Measurements from ENCODE around the gene AURKAIP1. TPM values are rescaled to one million over a fixed set of nuclear protein-coding genes. Genes with fewer than 3 reads are reported as not detected.

AURKAIP1 gene
- total RNA-seq, 6 experiments from 2014 or later, result 178 to 206 (median 196) TPM

DNA sequence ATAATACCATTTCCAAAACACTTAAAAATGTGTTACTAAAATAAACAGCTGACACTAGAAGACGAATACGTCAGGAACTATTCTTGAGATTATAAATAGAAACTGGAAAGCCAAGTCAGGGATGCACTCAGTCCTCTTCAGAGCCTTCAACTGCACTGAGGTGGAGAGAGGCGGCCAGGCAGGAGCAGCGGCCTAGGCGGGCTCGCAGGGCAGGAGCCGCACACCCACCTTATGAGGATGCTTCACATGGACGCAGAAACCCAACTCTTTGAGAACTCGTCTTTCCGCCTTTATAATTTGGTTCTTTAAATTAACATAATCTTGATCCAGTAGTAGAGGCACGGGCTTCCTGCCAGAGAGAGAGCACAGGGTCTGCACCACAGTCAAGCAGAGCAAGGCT is 20.2 kb upstream of the AURKAIP1 start:
- no peaks in the 10 kb centered on the region for H3K9me3 Mint-ChIP-seq
- TF ChIP-seq, protein P1, sequence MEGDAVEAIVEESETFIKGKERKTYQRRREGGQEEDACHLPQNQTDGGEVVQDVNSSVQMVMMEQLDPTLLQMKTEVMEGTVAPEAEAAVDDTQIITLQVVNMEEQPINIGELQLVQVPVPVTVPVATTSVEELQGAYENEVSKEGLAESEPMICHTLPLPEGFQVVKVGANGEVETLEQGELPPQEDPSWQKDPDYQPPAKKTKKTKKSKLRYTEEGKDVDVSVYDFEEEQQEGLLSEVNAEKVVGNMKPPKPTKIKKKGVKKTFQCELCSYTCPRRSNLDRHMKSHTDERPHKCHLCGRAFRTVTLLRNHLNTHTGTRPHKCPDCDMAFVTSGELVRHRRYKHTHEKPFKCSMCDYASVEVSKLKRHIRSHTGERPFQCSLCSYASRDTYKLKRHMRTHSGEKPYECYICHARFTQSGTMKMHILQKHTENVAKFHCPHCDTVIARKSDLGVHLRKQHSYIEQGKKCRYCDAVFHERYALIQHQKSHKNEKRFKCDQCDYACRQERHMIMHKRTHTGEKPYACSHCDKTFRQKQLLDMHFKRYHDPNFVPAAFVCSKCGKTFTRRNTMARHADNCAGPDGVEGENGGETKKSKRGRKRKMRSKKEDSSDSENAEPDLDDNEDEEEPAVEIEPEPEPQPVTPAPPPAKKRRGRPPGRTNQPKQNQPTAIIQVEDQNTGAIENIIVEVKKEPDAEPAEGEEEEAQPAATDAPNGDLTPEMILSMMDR (IDR thresholded peaks at IDR 0.05), result no peak
- peaks cover 55% of the 10 kb centered on the region for H3K36me3 Mint-ChIP-seq (ENCODE audit: low read depth)
- H3K27ac Mint-ChIP-seq, result no peak overlapping the region; the same call in 1 of the 2 replicates
- H3K27me3 Mint-ChIP-seq (ENCODE audit: insufficient read depth), result peaks cover 5% of the 10 kb centered on the region; the same call in 1 of the 2 replicates
- DNase-seq, result no peak
- H3K4me1 Mint-ChIP-seq (ENCODE audit: low read depth), result peaks cover 12% of the 10 kb centered on the region
- H3K4me3 Mint-ChIP-seq, result no peak overlapping the region

DNA sequence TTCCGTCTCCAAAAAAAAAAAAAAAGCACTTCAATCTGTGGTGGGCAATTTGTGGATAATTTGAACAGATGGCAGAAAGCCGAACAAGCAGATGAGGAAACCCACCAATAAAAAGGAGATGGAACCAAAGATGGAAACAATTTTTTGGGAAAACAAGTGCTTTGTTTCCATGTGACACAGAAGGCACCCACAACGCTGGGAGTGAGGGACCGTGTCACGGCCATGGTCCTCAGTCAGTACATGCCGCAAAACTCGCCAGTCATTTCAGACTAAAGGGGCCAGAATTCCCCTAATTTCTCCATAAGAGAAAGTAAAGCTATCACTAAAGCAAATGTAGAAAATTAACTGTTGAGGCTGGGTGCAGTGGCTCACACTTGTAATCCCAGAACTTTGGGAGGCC is 19.1 kb upstream of the AURKAIP1 start:
- no peaks in the 10 kb centered on the region for H3K27me3 Mint-ChIP-seq (ENCODE audit: insufficient read depth)
- peaks cover 57% of the 10 kb centered on the region for H3K36me3 Mint-ChIP-seq (ENCODE audit: low read depth)

DNA sequence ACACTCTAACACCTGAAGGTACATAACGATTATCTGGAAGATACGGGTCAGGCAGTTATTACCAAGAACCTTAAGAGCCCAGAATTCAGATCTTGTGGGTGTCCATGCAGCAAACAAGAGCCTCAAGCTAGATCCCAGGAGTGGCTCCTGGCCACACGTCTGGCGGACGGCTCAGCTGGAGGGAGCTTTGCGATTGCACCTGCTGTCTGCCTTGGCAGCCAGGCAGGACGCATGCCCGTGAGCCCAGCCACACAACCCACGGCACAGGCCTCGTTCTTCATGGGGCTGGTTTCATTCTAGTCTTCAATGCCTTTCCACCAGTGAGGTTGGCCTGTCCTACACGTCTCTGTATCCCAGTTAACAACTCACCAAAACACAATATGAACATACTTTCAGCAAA is 18.4 kb upstream of the AURKAIP1 start:
- Mint-ChIP-seq H3K36me3 (ENCODE audit: low read depth) (peaks cover 58% of the 10 kb centered on the region), H3K27me3 (ENCODE audit: insufficient read depth) (no peaks in the 10 kb centered on the region), H3K27ac (no peak overlapping the region), H3K4me1 (ENCODE audit: low read depth) (peaks cover 8% of the 10 kb centered on the region), H3K4me3 (no peak overlapping the region), H3K9me3 (no peaks in the 10 kb centered on the region)
- TF ChIP-seq, protein P1 (IDR thresholded peaks at IDR 0.05), result no peak
- no peak for DNase-seq

More for the DNA sequence above, 19.1 kb upstream of the AURKAIP1 start:
- H3K9me3 Mint-ChIP-seq, result no peaks in the 10 kb centered on the region
- peaks cover 8% of the 10 kb centered on the region for H3K4me1 Mint-ChIP-seq (ENCODE audit: low read depth)
- TF ChIP-seq, protein P1 (IDR thresholded peaks at IDR 0.05), result no peak
- H3K4me3 Mint-ChIP-seq, result no peak overlapping the region
- DNase-seq, result no peak
- no peak overlapping the region for H3K27ac Mint-ChIP-seq

DNA sequence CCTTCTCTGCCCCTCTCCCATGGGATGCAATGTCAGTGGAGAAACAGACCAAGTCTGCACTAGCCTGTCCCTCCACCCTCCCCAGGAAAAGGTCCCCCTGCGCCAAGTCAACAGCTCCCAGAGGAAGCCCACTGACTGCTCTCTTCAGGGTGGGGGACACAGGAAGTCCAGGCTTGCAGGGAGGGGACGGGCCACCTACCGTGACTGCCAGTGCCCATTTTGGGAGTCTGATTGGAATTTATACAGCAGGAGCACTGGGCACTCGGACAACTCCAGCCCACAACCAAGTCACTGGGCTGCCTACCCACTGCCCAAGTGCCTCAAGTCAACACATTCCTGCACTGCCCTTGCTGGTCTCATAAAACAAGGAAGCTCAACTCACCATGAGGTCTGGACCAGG is 18.0 kb upstream of the AURKAIP1 start:
- DNase-seq, result no peak
- no peaks in the 10 kb centered on the region for H3K9me3 Mint-ChIP-seq
- H3K4me1 Mint-ChIP-seq (ENCODE audit: low read depth), result peaks cover 5% of the 10 kb centered on the region
- no peak overlapping the region for H3K4me3 Mint-ChIP-seq
- H3K36me3 Mint-ChIP-seq (ENCODE audit: low read depth), result peaks cover 58% of the 10 kb centered on the region
- TF ChIP-seq, protein P1 (IDR thresholded peaks at IDR 0.05), result no peak
- H3K27me3 Mint-ChIP-seq (ENCODE audit: insufficient read depth), result no peaks in the 10 kb centered on the region
- H3K27ac Mint-ChIP-seq, result no peak overlapping the region

DNA sequence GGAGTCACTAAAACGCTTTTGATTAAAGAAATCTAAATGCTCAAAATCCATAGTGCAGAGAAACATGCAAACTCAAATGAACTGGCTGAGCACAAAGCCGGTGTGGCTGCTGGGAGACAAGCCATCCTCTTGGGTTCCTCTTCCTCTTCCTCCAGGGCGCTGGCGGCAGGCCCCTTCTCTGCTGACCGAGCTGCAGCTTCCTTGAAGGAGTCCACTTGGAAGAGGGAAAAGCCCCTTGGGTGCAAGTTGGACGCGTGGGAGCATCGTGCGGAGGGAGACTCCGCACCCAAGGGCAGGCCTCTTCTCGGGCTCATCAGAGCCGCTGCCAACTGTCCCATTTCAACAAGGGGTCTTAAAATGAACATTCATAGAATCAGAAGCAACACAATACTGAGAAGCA is 16.2 kb upstream of the AURKAIP1 start:
- TF ChIP-seq, protein P1 (IDR thresholded peaks at IDR 0.05), result no peak
- Mint-ChIP-seq H3K27ac (no peak overlapping the region), H3K4me3 (no peak overlapping the region), H3K36me3 (ENCODE audit: low read depth) (peaks cover 71% of the 10 kb centered on the region), H3K9me3 (no peaks in the 10 kb centered on the region), H3K27me3 (ENCODE audit: insufficient read depth) (no peaks in the 10 kb centered on the region), H3K4me1 (ENCODE audit: low read depth) (no peaks in the 10 kb centered on the region)
- no peak for DNase-seq

DNA sequence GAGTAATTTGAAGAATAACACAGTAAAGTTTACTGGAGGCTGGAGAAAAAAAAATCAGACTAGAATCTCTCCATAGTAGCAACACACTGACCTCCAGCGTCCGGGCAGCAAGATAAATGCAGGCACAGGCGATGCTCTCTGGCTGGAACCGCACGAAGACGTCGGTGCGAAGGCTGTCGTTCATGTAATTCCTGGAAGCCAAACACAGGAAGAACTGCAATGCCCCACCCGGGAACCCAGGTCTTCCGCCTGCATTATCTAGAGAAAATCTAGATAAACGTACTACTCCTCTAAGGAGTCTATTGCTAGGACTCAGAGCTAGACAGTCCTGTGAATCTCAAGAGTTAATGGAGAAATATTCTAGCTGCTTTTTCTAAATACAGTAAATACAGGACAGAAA is 15.7 kb upstream of the AURKAIP1 start:
- Mint-ChIP-seq H3K36me3 (ENCODE audit: low read depth) (peaks cover 73% of the 10 kb centered on the region), H3K27ac (no peak overlapping the region), H3K4me3 (no peak overlapping the region), H3K4me1 (ENCODE audit: low read depth) (no peaks in the 10 kb centered on the region), H3K9me3 (no peaks in the 10 kb centered on the region), H3K27me3 (ENCODE audit: insufficient read depth) (no peaks in the 10 kb centered on the region)
- TF ChIP-seq, protein P1 (IDR thresholded peaks at IDR 0.05), result no peak
- no peak for DNase-seq

Data from HFFc6 (cell line).